ENCODE measurements around the gene PNMA3. TPM values are rescaled to one million over a fixed set of nuclear protein-coding genes. Genes with fewer than 3 reads are reported as not detected.

The PNMA3 gene
- total and polyA plus RNA-seq, 12 donors, result 0.04 to 4.5 (median 2.1) TPM

DNA sequence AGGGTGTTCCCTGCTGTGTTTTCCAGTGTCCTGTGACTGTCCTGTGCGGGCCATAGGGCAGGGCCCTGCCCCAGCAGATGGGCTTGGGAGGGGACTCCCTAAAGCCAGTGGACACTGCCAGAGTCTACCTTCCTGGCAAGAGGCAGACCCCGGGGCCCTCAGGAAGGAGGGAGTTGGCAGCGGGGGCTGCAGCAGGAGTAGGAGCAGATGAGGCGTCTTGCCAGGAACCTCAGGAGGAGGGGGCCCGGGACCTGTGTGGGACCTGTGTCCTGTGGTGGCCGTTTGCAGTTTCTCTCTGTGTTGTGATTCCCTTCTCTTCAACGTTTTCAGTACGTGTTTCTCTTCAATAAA, 3.8 kb downstream of the PNMA3 start:
- WGBS, 2 donors, result 71 to 76% methylated on average over 7 to 8 of the region's 8 CpGs
- TF ChIP-seq, protein P1, sequence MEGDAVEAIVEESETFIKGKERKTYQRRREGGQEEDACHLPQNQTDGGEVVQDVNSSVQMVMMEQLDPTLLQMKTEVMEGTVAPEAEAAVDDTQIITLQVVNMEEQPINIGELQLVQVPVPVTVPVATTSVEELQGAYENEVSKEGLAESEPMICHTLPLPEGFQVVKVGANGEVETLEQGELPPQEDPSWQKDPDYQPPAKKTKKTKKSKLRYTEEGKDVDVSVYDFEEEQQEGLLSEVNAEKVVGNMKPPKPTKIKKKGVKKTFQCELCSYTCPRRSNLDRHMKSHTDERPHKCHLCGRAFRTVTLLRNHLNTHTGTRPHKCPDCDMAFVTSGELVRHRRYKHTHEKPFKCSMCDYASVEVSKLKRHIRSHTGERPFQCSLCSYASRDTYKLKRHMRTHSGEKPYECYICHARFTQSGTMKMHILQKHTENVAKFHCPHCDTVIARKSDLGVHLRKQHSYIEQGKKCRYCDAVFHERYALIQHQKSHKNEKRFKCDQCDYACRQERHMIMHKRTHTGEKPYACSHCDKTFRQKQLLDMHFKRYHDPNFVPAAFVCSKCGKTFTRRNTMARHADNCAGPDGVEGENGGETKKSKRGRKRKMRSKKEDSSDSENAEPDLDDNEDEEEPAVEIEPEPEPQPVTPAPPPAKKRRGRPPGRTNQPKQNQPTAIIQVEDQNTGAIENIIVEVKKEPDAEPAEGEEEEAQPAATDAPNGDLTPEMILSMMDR (IDR thresholded peaks at IDR 0.05), result no peak
- no peak for DNase-seq
- H3K27me3 ChIP-seq, result peaks cover 0 to 27% (median 0%) of the 10 kb centered on the region in 7 donors
- no peaks in the 10 kb centered on the region for H3K9me3 ChIP-seq
- no peak for ATAC-seq
- H3K36me3 ChIP-seq, result no peaks in the 10 kb centered on the region
- H3K27ac ChIP-seq, result no peak overlapping the region
- peaks cover 0 to 18% (median 0%) of the 10 kb centered on the region in 9 donors for H3K4me1 ChIP-seq
- no peak overlapping the region for H3K4me3 ChIP-seq
- intact Hi-C loops (cut with DNase I), result no loop called here

GRCh38 chrX:153061732-153062131, 5.5 kb downstream of the PNMA3 start:
- H3K36me3 ChIP-seq, result no peaks in the 10 kb centered on the region
- H3K27ac ChIP-seq, result no peak overlapping the region
- ATAC-seq (no peak), DNase-seq (no peak)
- H3K4me1 ChIP-seq, result peaks cover 0 to 18% (median 0%) of the 10 kb centered on the region in 9 donors
- WGBS, 2 donors, result 22 to 28% methylated on average over 3 of the region's 3 CpGs
- H3K4me3 ChIP-seq, result no peak overlapping the region
- H3K27me3 ChIP-seq, result peaks cover 0 to 16% (median 0%) of the 10 kb centered on the region in 7 donors
- intact Hi-C loops (cut with DNase I), result no loop called here
- TF ChIP-seq, protein P1 (IDR thresholded peaks at IDR 0.05), result no peak
- H3K9me3 ChIP-seq, result no peaks in the 10 kb centered on the region

GRCh38 chrX:153063315-153063714, 7.0 kb downstream of the PNMA3 start:
- intact Hi-C loops (cut with DNase I), result no loop called here
- peaks cover 0 to under 1% (median 0%) of the 10 kb centered on the region in 7 donors for H3K27me3 ChIP-seq
- TF ChIP-seq, protein P1 (IDR thresholded peaks at IDR 0.05), result no peak
- no peaks in the 10 kb centered on the region for H3K36me3 ChIP-seq
- H3K4me3 ChIP-seq, result no peak overlapping the region
- H3K9me3 ChIP-seq, result no peaks in the 10 kb centered on the region
- peaks cover 0 to 8% (median 0%) of the 10 kb centered on the region in 9 donors for H3K4me1 ChIP-seq
- ATAC-seq (no peak), DNase-seq (no peak)
- no peak overlapping the region for H3K27ac ChIP-seq

- Histone ChIP-seq H3K9me3 (no peaks in the 10 kb centered on the region), H3K4me3 (no peak overlapping the region), H3K27me3 (no peaks in the 10 kb centered on the region), H3K36me3 (no peaks in the 10 kb centered on the region), H3K4me1 (peaks cover 0 to 8% (median 0%) of the 10 kb centered on the region in 9 donors), H3K27ac (no peak overlapping the region)
- WGBS, 2 donors, result 65 to 78% methylated on average over 2 of the region's 2 CpGs
- ATAC-seq (no peak), DNase-seq (no peak)
- TF ChIP-seq, protein P1 (IDR thresholded peaks at IDR 0.05), result no peak
- intact Hi-C loops (cut with DNase I), result no loop called here
Measured at GRCh38 chrX:153064061-153064460, 7.8 kb downstream of the PNMA3 start.
